Activated naive CD8-positive, alpha-beta T cell treated with anti-CD3 and anti-CD28 coated beads, Interleukin-2, amount 50 U/mL, for 24 hours (primary cell): ENCODE data around the gene FLOT1.
"Not testable (repeated sequence)": the region's sequence is repeated elsewhere in the genome, so short reads cannot be mapped to it uniquely, and the experiment has no call there.

Experiments
- ATAC-seq: fragments of 150-1000 bp; cut with Tn5 transposase; one replicate; pipeline ENCODE4 v1.10.0; 2021
- DNase-seq: peaks from one replicate; pipeline ENCODE4 v3.0.0; 2021
- H3K27ac Mint-ChIP-seq: one replicate; pipeline ENCODE4 v1.8.0; 2021; ENCODE audit warnings: mild to moderate bottlenecking, mixed read lengths
- H3K27me3 Mint-ChIP-seq: one replicate; pipeline ENCODE4 v1.8.0; 2021; ENCODE audit warnings: mixed read lengths
- H3K36me3 Mint-ChIP-seq: one replicate; pipeline ENCODE4 v1.8.0; 2021; ENCODE audit warnings: low read depth, mixed read lengths
- H3K4me1 Mint-ChIP-seq: one replicate; pipeline ENCODE4 v1.8.0; 2021; ENCODE audit warnings: mixed read lengths
- H3K4me3 Mint-ChIP-seq: one replicate; pipeline ENCODE4 v1.8.0; 2021; ENCODE audit warnings: mild to moderate bottlenecking, moderate library complexity, mixed read lengths
- H3K9me3 Mint-ChIP-seq: one replicate; pipeline ENCODE4 v1.8.0; 2021; ENCODE audit warnings: mixed read lengths

FLOT1 gene

DNA sequence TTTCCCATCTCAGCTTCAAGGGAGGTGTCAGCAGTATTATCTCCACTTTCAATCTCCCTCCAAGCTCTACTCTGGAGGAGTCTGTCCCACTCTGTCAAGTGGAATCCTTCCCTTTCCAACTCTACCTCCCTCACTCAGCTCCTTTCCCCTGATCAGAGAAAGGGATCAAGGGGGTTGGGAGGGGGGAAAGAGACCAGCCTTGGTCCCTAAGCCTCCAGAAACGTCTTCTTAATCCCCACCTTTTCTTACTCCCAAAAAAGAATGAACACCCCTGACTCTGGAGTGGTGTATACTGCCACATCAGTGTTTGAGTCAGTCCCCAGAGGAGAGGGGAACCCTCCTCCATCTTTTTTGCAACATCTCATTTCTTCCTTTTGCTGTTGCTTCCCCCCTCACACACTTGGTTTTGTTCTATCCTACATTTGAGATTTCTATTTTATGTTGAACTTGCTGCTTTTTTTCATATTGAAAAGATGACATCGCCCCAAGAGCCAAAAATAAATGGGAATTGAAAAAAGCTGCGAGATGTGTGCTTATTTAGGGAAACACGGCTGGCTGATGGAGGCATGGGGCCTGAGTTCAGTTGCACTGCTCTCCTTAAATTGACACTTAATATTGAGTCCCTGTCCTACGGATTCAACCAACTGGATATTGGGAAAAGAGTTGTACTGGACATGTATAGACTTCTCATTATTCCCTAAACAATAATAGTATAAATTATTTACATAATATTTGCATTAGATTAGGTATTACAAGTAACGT, 17.4 kb downstream of the FLOT1 start:
- peak overlapping the region; percentile 77 for H3K27ac Mint-ChIP-seq
- ATAC-seq: no peak
- peaks cover 40% of the 10 kb centered on the region for H3K4me1 Mint-ChIP-seq
- no peaks in the 10 kb centered on the region for H3K9me3 Mint-ChIP-seq
- H3K36me3 Mint-ChIP-seq: peaks cover 54% of the 10 kb centered on the region
- H3K4me3 Mint-ChIP-seq: peak overlapping the region; percentile 96
- no peak for DNase-seq
- H3K27me3 Mint-ChIP-seq: no peaks in the 10 kb centered on the region

DNA sequence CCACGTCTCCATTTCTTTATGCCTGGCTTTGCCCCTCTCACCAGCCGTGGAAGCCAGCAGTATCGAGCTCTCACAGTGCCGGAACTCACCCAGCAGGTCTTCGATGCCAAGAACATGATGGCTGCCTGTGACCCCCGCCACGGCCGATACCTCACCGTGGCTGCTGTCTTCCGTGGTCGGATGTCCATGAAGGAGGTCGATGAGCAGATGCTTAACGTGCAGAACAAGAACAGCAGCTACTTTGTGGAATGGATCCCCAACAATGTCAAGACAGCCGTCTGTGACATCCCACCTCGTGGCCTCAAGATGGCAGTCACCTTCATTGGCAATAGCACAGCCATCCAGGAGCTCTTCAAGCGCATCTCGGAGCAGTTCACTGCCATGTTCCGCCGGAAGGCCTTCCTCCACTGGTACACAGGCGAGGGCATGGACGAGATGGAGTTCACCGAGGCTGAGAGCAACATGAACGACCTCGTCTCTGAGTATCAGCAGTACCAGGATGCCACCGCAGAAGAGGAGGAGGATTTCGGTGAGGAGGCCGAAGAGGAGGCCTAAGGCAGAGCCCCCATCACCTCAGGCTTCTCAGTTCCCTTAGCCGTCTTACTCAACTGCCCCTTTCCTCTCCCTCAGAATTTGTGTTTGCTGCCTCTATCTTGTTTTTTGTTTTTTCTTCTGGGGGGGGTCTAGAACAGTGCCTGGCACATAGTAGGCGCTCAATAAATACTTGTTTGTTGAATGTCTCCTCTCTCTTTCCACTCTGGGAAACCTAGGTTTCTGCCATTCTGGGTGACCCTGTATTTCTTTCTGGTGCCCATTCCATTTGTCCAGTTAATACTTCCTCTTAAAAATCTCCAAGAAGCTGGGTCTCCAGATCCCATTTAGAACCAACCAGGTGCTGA, 18.4 kb downstream of the FLOT1 start:
- not testable (repeated sequence) for DNase-seq, H3K27me3 Mint-ChIP-seq, ATAC-seq, H3K9me3 Mint-ChIP-seq
- Mint-ChIP-seq H3K4me3 (peak overlapping the region; percentile 96), H3K4me1 (peaks cover 42% of the 10 kb centered on the region), H3K36me3 (peaks cover 55% of the 10 kb centered on the region), H3K27ac (peak overlapping the region; percentile 98)

DNA sequence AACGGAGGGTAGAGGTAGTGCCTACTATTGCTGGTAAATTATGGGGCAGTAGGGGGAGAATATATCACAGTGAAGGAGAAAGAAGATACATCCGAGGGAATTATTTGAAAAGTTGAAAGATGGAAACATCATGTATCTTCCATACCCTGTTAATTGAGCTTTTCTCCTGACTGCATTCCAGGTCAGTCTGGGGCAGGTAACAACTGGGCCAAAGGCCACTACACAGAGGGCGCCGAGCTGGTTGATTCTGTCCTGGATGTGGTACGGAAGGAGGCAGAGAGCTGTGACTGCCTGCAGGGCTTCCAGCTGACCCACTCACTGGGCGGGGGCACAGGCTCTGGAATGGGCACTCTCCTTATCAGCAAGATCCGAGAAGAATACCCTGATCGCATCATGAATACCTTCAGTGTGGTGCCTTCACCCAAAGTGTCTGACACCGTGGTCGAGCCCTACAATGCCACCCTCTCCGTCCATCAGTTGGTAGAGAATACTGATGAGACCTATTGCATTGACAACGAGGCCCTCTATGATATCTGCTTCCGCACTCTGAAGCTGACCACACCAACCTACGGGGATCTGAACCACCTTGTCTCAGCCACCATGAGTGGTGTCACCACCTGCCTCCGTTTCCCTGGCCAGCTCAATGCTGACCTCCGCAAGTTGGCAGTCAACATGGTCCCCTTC, 19.2 kb downstream of the FLOT1 start:
- Mint-ChIP-seq H3K27ac (peak overlapping the region; percentile 98), H3K4me3 (peak overlapping the region; percentile 96), H3K36me3 (peaks cover 55% of the 10 kb centered on the region), H3K4me1 (peaks cover 50% of the 10 kb centered on the region)
- H3K27me3 Mint-ChIP-seq, H3K9me3 Mint-ChIP-seq, DNase-seq, ATAC-seq: not testable (repeated sequence)

DNA sequence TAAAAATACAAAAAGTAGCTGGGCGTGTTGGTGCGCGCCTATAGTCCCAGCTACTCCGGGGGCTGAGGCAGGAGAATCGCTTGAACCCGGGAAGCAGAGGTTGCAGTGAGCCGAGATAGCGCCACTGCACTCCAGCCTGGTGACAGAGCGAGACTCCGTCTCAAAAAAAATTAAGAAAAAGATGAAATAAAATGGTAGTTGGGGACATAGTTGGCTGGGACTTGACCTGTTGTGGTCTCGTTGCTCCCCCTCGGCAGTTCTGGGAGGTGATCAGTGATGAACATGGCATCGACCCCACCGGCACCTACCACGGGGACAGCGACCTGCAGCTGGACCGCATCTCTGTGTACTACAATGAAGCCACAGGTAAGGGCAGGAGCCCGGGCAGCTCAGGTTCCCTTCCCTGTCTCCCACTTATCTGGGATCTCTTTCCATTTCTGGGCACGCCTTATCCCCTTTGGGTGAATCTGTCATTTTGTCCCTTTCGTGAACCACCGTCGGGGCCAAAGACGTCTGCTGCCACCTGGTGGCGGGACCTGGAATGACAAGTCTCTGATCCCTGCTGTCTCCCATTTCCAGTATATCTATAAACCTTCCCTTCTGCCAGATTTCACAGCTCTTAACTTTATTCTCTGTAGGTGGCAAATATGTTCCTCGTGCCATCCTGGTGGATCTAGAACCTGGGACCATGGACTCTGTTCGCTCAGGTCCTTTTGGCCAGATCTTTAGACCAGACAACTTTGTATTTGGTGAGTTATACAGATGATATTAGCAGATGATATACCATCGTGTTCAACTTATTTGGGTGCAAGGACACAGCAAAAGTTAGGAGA, 20.0 kb downstream of the FLOT1 start:
- no peak for ATAC-seq
- peak overlapping the region; percentile 98 for H3K27ac Mint-ChIP-seq
- H3K9me3 Mint-ChIP-seq: no peaks in the 10 kb centered on the region
- peak; percentile 88 for DNase-seq
- peaks cover 55% of the 10 kb centered on the region for H3K36me3 Mint-ChIP-seq
- peak overlapping the region; percentile 96 for H3K4me3 Mint-ChIP-seq
- H3K4me1 Mint-ChIP-seq: peaks cover 55% of the 10 kb centered on the region
- H3K27me3 Mint-ChIP-seq: no peaks in the 10 kb centered on the region

DNA sequence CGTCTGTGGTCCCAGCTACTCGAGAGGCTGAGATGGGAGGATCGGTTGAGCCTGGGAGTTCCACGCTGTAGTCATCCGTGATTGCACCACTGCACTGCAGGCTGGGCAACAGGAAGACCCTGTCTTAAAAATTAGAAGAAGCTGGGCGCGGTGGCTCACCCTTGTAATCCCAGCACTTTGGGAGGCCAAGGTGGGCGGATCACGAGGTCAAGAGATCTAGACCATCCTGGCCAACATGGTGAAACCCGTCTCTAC, 20.5 kb downstream of the FLOT1 start:
- not testable (repeated sequence) for H3K27me3 Mint-ChIP-seq, ATAC-seq, H3K9me3 Mint-ChIP-seq
- Mint-ChIP-seq H3K4me1 (peaks cover 59% of the 10 kb centered on the region), H3K4me3 (peak overlapping the region; percentile 96), H3K27ac (peak overlapping the region; percentile 98), H3K36me3 (peaks cover 57% of the 10 kb centered on the region)
- peak; percentile 26 for DNase-seq

DNA sequence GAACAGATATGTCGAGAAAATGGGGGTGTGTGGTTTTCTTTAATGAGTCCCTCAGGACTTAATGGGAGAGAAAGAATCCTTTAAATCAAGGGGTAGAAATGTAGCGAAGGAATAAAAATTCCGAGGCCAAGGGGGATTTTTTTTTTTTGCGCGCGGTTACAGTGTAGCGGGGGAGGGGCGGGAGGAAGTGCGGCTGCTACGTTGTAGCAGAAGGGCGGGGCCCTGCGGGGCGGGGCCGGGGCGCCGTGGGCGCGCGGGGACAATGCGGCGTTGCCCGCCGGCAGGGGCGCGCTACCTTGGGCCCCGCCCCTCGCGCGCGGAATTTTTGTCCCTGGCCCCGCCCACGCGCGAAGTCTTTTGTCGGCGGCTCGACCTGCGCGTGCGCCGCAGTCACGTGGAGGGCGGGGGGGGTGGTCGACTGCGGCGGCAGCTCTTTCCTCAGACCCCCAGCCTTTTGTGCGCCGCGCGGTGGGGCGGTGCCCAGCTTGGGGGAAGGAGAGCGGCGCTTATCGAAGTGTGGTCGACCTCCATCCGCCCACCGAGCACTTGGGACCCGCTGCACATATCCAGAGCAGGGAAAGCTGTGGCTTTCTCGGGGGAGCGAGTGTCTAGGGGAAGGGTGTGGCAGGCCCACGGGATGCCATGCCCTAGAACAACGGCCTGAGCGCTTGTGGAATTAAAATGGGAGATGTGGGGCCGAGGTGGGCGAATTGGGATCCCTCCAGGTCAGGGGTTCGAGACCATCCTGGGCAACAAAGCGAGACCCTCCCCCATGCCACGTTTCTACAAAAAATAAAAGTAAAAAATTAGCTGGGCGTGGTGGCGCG, 21.1 kb downstream of the FLOT1 start:
- peaks cover 60% of the 10 kb centered on the region for H3K36me3 Mint-ChIP-seq
- H3K9me3 Mint-ChIP-seq: no peaks in the 10 kb centered on the region
- peak; percentile 98 for DNase-seq
- H3K4me3 Mint-ChIP-seq: peak overlapping the region; percentile 96
- peak overlapping the region; percentile 98 for H3K27ac Mint-ChIP-seq
- H3K4me1 Mint-ChIP-seq: peaks cover 63% of the 10 kb centered on the region
- peak; percentile 13 for ATAC-seq
- H3K27me3 Mint-ChIP-seq: no peaks in the 10 kb centered on the region

DNA sequence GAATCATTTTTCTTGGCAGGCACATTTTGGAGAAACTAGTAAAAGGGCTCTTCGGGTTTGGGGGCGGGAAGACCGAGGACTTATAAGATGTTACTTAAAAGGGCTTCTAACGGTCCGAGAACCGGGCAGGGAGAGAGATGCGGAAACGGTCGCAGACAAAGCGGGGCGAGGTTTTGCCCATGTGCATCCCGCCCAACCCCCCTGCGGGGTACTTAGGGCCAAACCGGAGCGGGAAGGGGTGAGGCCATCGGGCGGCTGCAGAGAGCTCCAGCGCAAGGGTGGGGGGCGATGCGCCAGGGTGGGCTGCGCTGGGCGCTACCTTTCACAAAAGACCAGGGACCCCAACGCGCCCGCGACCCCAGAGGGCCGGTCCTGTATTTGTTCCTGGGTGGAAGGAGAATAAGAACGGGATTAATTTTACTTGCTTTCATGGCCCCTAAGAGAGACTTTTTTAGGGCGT, 21.7 kb downstream of the FLOT1 start:
- Mint-ChIP-seq H3K36me3 (peaks cover 58% of the 10 kb centered on the region), H3K27me3 (no peaks in the 10 kb centered on the region), H3K27ac (peak overlapping the region; percentile 98), H3K4me1 (peaks cover 69% of the 10 kb centered on the region), H3K4me3 (peak overlapping the region; percentile 96), H3K9me3 (no peaks in the 10 kb centered on the region)
- ATAC-seq: no peak
- DNase-seq: peak; percentile 71

DNA sequence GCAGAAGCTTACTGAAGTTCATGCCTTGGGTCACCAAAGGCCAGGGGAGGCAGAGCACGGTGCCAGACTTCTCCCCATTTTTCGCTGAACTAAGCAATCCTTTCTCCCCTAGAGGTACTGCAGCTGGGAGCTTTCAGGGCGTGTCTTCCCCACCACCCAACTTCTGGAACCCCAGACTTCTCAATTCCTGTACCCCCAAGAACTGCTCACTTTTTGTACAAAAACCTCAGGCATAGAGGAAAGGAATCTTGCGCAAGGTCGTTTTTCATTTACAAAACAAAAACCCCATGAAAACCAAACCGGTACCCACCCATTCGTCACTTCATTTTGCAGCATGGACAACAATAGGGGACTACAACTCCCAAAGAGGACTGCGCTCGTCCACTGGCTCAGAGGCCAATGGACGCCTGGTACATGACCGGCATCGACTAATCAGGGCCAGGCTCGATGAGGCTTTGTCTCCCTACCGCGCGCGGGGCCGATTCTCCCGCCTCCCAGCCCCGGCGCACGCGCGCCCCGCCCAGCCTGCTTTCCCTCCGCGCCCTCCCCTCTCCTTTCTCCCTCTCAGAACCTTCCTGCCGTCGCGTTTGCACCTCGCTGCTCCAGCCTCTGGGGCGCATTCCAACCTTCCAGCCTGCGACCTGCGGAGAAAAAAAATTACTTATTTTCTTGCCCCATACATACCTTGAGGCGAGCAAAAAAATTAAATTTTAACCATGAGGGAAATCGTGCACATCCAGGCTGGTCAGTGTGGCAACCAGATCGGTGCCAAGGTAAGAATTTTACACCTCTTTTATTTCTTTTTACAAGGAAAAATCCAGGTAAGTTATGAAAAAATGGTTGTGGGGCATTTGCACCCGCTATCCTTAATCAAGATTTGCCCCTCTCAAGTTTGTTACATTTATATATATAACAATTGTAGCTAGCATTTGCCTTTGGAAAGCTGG, 22.4 kb downstream of the FLOT1 start, which contains the start of gene TUBB:
TSS of gene TUBB (plus strand) at position 562 of the 947 bp plus-strand sequence. CDS start at position 717, 155 bp downstream.
- Mint-ChIP-seq H3K27me3 (no peaks in the 10 kb centered on the region), H3K4me3 (peak within 1 kb of the TSS; percentile 96), H3K4me1 (peaks cover 71% of the 10 kb centered on the region), H3K9me3 (no peaks in the 10 kb centered on the region), H3K36me3 (peaks cover 54% of the 10 kb centered on the region), H3K27ac (peak within 1 kb of the TSS; percentile 98)
- DNase-seq: peak; percentile 97
- peak; percentile 70 for ATAC-seq

DNA sequence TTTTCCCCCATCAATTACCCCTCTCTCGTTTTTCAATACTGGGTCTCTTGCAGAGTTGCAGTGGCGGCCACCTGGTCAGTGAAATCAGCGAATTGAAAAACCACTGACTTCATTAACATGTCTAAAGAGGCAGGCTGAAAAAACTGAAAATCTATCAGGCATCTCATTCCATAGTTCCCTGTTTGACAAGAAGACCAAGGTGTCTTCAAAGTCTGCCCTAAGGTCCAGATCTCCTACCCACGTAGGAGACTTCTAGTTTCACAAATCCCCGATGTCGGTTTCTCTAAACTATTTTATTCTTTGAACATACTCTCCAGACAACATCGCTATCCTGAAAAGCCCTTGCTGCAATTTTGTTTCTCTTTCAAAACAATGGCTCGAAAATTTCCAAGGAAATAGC, 23.1 kb downstream of the FLOT1 start:
- Mint-ChIP-seq H3K9me3 (no peaks in the 10 kb centered on the region), H3K36me3 (peaks cover 55% of the 10 kb centered on the region), H3K4me1 (peaks cover 68% of the 10 kb centered on the region), H3K4me3 (peak overlapping the region; percentile 96), H3K27ac (peak overlapping the region; percentile 98), H3K27me3 (no peaks in the 10 kb centered on the region)
- no peak for DNase-seq
- ATAC-seq: no peak

DNA sequence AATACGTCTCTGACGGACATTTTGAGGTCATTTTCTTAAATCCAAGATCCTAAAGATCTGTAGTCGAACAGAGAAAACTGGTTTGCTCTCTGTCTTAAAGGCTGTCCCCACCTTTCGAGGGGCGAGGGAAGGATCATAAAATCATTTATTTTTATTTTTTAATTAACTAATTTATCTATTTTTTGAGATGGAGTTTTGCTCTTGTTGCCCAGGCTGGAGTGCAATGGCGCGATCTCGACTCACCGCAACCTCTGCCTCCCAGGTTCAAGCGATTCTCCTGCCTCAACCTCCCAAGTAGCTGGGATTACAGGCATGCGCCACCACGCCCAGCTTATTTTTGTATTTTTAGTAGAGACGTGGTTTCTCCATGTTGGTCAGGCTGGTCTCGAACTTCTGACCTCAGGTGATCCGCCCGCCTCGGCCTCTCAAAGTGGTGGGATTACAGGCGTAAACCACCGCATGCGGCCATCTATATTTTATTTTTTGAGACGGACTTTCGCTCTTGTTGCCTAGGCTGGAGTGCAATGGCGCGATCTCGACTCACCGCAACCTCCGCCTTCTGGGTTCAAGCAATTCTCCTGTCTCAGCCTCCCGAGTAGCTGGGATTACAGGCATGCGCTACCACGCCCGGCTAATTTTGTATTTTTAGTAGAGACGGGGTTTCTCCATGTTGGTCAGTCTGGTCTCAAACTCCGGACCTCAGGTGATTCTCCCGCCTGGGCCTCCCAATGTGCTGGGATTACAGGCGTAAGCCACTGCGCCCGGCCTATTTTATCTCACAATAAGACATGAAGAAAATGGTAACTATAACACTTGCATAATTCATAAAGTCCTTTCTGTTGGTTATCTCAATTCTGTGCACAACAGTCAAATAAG, 24.4 kb downstream of the FLOT1 start:
- not testable (repeated sequence) for H3K9me3 Mint-ChIP-seq
- H3K36me3 Mint-ChIP-seq: peaks cover 50% of the 10 kb centered on the region
- peaks cover 56% of the 10 kb centered on the region for H3K4me1 Mint-ChIP-seq

DNA sequence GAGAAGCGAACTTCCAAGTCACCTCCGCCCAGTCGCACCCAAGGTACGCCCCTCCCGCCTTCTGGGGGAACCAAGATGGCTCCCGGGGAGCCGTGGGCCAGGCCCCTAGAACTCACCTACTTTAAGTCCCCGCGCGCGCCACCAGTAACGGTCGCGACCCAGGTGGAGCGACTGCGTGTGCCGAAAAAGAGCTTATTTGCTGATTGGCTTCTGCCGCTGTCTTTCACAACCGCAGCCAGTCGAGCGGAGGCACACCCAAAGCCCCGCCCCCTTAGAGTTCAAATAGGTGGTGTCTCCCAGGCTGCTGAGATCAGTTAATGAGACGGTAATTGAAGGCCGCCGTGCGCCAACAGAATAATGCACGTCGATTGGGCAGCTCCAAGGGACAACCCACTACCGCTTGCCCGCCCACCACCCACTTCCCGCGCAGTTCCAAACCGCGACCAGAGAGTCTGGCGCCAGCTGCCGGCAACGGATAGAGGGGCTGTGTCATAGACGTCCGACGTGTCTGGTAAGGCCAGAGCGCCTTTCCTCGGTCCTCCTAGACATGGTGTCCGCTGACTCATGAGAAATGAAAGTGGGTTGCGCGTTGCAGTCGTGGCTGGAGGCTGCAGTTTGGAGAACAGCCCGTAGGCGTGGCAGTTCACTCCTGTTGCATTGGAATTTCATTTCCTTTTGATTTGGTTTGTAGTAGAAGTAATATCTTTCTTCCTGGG, 25.2 kb downstream of the FLOT1 start, which contains the start of gene MDC1:
TSS of gene MDC1 (minus strand) at position 153 of the 716 bp plus-strand sequence. CDS start 2,106 bp downstream, outside the sequence.
- peak; percentile 98 for DNase-seq
- H3K27ac Mint-ChIP-seq: peak within 1 kb of the TSS; percentile 97
- H3K36me3 Mint-ChIP-seq: peaks cover 50% of the 10 kb centered on the region
- H3K27me3 Mint-ChIP-seq: no peaks in the 10 kb centered on the region
- peak within 1 kb of the TSS; percentile 96 for H3K4me3 Mint-ChIP-seq
- peak; percentile 80 for ATAC-seq
- H3K4me1 Mint-ChIP-seq: peaks cover 54% of the 10 kb centered on the region
- H3K9me3 Mint-ChIP-seq: no peaks in the 10 kb centered on the region

More for the DNA sequence above, 24.4 kb downstream of the FLOT1 start:
- DNase-seq, ATAC-seq, H3K27me3 Mint-ChIP-seq: not testable (repeated sequence)
- Mint-ChIP-seq H3K27ac (peak overlapping the region; percentile 97), H3K4me3 (peak overlapping the region; percentile 96)
